ENCODE measurements around the gene TMEM154.

GRCh38 chr4:152644130-152644529 lies 35.7 kb downstream of the TMEM154 start:
- TF ChIP-seq CTCF (IDR thresholded peaks at IDR 0.05; ENCODE audit: low read length) (no peak), EZH2 (IDR thresholded peaks at IDR 0.05; ENCODE audit: borderline replicate concordance, low read length) (no peak)

All from OCI-LY1 (cell line).